Measurements from ENCODE around the gene COL4A1.

The COL4A1 gene

DNA sequence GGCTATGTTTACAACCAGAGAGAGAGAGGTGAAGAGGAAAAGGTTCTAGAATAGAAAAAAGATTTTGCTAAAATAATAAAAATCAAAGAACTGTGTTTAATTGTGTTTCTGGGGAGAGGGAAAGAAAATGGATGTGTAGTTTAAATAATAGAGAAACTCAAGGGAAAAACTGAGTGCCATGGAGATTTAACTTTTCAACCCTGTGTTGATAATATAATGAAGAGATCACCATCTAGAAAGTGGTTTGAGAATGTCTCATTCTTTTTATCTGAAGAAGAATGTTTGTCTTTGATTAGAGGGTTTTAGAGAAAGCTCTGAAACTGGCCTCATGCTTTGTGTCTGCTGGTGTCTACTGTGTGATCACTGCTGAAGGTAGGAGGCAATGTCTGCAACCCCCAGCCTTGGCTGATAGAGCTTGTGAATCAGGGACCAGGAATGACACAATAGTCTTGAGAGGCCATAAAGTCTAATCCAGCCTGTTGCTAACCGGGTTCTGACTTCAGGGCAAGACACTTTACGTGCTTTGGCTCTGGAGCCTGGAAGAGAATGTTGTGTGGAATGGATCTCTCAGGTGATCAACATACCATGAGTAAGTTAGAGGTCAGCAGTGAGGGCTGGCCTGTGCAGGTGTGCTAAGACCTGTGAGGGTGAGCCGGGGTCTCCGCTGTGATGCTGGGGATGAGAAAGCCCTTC, 5.5 kb upstream of the COL4A1 start:
- H3K4me3 ChIP-seq (ENCODE audit: low read length): no peak overlapping the region
- no peak for TF ChIP-seq ZNF274 (IDR thresholded peaks at IDR 0.05; ENCODE audit: low read depth, low read length)

DNA sequence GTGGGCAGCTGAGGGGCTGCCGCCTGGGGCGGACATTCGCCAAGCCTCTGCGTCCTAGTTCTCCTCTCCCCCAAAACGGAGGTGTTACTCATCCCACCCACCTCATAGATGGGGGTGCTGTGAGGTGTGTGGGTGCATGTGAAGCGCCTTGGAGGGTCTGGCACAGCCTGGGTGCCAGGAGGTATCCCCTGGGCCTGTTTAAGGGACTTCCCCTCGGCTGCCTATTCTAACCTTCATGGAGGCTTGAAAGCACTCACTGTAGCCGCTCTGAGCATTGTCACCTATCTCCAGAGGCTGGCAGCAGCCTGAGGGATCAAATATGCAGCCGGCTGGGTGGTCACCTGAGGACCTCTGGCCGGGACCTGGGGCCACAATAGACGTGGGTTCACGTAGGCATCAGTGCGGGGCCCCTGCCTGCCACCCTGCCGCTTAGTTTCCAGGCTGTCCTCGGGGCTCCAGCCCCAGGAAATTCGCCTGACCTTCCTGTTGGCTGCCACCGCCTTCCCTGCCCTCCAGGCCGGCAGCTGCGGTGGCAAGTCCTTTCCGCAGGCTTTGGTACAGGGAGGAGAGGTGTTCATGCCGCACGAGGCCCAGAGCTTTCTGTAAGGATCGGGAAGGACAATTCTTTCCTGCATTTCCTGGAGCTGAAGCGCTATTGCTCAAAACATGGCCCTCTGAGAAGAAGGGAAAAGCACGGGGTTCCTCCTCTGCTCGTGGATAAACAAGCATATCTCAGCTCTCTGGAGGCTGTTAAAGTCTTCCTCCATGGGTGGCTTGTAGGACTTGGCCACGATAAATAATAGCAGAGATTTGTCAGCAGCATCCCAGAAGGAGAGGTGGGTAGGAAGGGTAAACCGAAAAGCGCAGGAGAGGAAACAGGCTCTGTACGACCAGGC, 4.7 kb upstream of the COL4A1 start:
- H3K4me3 ChIP-seq (ENCODE audit: low read length): no peak overlapping the region
- no peak for TF ChIP-seq ZNF274 (IDR thresholded peaks at IDR 0.05; ENCODE audit: low read depth, low read length)

DNA sequence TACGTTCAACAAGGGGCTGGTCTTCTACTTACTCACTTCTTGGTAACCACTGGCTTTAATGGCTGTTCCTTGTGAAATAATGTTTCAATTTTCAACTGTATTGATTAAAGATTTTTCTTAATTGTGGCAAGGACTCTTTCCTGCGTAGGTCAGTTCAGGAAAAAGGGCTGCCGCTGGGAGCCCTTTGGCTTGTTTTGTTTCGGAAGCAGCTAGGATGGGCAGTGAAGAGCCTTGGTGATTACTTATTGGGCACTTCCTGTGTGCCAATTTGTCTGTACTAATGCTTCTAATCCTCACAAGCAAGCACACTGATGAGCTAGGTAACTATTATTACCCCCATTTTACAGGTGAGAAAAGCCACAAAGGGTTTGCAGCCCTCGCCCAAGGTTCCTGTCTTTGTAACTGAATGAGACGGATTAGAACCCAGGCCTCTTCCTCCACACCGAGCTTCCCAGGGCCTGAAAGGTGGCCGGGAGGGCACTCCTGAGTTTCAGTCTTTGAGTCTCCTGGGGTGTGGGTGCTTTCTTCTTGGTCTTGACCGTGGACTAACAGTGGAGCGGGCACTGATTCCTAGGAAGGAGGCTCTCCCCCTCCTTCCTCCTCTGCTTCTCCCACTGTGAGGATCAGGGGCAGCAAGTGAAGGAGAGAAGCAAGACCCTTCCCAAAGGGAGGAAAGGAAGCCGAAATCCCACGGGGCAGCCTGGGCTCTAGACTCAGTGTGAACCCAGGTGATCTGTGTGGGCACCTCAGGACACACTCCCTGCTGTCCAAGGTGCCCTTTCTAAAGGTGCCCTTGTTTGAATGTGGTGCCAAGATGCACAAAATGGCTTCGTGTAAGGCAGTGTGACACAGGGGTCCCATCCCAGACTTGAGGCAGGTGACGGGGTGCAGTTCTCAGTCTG, 3.8 kb upstream of the COL4A1 start:
- no peak overlapping the region for H3K4me3 ChIP-seq (ENCODE audit: low read length)
- no peak for TF ChIP-seq ZNF274 (IDR thresholded peaks at IDR 0.05; ENCODE audit: low read depth, low read length)

DNA sequence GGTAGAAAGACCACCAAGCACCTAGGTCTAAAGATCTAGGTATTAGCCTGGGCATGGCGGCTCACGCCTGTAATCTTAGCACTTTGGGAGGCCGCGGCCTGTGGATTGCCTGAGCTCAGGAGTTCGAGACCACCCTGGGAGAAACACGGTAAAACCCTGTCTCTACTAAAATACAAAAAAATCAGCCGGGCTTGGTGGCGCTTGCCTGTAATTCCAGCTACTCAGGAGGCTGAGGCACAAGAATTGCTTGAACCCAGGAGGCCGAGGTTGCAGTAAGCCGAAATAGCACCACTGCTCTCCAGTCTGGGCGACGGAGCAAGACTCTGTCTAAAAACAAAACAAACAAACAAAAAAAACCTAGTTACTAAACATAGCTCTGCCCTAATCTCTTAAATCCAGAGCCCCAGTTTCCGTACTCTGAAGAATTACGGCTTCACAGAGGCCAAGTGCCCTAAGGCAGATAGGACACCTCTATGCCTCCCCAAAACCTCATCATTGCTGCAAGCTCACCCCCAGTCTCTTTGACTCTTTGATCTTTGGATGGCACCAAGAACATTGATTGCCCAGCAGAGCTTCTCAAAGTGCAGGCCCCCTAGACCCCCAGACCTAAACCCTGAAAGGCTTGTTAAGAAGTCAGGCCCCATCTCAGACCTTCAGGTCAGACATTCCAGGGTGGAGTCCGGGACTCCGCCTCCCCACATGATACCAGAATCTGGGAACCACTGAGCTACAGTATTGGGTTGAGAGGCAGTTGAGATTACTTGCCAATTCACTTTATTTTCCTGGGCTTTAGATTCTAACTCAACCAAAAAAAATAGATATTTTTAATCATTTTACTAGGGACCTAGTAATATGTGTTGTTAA, 2.9 kb upstream of the COL4A1 start:
- no peak overlapping the region for H3K4me3 ChIP-seq (ENCODE audit: low read length)
- TF ChIP-seq ZNF274 (IDR thresholded peaks at IDR 0.05; ENCODE audit: low read depth, low read length): no peak

DNA sequence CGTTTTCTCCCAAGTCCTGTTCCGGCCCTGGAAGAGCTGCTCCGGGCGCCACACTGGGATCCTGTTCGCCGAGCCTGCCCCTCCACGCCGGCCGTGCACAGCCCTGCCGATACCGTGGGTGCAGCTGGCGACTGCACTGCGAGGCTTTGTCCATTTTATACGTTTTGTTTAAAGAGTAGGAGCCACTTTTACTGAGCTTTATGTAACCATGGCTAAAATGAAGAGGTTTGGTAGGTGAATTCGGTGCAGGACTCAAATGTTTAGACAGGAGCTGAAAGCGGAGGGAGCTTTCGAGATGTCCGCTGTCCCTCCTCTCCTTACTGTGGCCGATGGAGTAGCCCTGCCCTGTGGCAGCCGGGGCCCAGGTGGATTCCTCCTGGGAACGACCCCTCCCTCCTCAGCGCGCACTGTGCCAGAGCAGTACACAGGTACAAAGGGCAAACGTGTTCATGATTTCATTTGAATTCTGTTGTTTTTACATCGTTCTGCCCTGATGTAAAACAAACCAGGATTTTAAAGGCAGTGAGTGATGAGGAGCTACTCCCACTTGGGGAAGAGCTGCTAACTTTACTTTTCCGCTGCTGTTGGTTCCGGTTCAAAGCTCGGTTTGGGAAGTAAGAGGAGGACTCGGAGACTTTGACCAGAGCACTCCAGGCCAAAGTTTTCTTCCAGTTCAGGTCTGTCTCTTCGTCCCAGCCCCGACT, 1.9 kb upstream of the COL4A1 start:
- no peak for TF ChIP-seq ZNF274 (IDR thresholded peaks at IDR 0.05; ENCODE audit: low read depth, low read length)
- no peak overlapping the region for H3K4me3 ChIP-seq (ENCODE audit: low read length)

DNA sequence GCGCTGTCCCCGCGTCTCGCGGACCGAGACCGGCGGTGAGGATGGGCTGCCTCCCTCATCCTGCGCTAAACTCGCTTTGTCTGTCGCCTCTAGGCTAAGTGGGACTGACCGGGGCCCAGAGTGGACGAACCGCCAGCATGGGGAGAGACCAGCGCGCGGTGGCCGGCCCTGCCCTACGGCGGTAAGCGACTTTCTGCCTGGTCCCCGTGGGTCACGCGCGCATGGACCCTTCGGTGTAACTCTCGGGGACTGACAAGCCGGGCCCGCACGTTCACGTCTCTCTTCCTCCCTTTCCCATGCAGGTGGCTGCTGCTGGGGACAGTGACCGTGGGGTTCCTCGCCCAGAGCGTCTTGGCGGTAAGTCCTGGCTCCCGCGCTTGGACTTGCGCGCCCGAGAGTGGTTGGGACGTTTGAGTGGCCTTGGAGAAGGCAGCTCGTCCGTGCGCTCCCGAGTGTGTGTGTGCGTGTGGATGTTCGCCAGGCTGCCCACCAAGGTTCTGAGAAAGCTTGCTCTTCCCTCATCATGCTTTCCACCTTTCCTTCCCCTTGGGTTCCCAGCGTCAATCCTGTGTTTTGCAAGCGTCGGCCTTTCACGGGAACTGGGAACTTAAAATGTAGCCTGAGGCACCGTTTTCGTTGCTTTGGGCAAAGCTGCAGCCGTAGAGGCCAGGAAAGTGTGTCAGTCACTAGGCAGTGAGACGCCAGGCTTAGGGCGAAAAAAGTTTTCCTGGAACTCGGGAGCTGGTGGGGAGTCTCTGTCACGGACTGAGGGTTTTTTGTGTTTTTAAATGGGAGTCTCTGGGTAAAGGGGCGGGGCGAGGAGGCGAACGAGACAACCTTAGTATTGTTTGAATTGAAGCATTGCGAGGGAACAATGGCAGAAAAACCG, 1.1 kb upstream of the COL4A1 start:
- no peak for TF ChIP-seq ZNF274 (IDR thresholded peaks at IDR 0.05; ENCODE audit: low read depth, low read length)
- H3K4me3 ChIP-seq (ENCODE audit: low read length): no peak overlapping the region; the same call in 1 of the 2 replicates

DNA sequence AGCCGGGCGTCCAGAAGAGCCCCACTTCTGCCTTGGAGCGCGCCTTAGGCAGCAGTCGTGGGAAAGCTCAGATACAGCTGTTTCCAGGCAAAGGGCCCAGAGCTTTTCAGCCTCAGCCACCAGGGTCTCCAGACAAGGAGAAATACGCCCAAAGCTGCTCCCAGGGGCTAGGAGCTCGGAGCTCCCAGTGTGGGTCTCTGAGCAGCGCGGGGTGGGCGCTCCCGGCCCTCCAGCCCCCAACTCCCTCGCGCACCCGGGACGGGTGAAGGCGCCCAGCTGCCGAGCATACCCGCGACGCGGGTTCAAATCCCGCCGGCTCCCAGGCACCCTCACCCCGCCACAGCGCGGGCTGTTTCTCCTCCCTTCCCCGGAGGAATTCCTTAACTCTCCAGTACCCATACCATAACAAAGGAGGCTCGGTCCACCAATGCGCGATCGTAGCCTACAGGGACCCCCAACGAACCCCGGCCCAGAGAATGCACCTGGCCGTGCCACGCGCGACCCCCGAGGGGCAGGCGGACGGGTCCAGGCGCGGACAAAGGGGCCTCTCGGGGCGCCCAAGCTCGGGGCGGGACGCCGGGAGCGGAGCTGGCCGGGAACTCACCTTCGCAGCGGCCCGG, 507 bp downstream of the COL4A1 start:
- no peak for TF ChIP-seq ZNF274 (IDR thresholded peaks at IDR 0.05; ENCODE audit: low read depth, low read length)
- no peak overlapping the region for H3K4me3 ChIP-seq (ENCODE audit: low read length)

DNA sequence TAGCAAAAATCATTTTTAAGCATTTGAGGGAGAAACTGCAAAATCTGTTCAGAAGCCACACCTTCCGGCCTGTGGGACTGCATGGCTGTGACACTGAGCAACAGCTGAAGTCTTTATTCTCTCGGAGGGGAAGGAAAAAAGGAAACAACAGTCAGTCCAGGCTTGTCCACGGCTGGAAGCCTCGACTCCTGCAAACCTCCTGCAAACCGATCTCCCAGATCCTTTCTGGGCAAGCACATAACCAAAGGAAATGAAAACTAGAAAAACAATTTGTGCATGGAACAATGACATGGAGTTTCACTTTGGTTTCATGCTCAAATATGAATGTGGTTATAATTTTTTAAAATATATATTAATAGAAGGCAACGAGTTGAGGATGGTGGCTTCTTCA, 1.0 kb downstream of the COL4A1 start:
- no peak overlapping the region for H3K4me3 ChIP-seq (ENCODE audit: low read length)

DNA sequence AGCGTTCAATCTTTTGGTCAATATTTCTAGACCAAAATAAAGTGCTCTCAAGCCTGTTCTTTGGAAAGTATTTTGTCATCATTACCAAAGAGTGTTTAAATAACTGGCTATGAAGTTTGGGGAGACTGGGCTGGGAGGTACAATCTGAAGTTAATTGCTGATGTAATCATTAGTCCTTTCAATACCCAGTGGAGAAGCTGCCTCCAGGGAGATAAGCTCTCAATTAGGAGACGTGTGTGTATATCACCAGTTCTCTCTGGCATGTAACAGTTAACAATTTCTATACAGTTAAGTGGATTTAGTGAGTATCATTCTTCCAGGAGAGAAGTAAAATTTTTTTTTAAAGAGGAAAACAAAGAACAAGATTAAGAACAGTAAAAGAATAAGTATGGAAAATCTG, 1.4 kb downstream of the COL4A1 start:
- TF ChIP-seq ZNF274 (IDR thresholded peaks at IDR 0.05; ENCODE audit: low read depth, low read length): no peak
- no peak overlapping the region for H3K4me3 ChIP-seq (ENCODE audit: low read length)

More for the DNA sequence above, 1.0 kb downstream of the COL4A1 start:
- TF ChIP-seq ZNF274 (IDR thresholded peaks at IDR 0.05; ENCODE audit: low read depth, low read length): no peak

DNA sequence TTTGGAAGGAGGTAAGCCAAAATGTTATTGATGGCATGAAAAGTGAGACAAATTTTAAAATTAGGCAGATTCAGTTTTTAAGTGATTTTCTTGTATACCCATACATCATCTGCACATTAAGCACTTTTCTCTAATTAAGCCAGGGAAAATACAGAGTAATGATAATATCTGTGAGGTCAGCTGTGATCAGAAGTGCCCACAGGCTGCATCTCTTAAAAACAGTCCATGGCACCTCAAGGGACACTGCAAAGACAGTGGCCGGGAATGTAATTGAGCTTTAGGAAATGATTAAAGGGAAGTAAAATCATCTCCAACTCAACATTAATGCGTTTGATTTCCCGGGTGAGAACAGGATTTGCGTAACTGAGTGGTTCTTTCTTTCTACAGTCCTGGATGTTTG, 2.0 kb downstream of the COL4A1 start:
- H3K4me3 ChIP-seq (ENCODE audit: low read length): no peak overlapping the region
- no peak for TF ChIP-seq ZNF274 (IDR thresholded peaks at IDR 0.05; ENCODE audit: low read depth, low read length)

DNA sequence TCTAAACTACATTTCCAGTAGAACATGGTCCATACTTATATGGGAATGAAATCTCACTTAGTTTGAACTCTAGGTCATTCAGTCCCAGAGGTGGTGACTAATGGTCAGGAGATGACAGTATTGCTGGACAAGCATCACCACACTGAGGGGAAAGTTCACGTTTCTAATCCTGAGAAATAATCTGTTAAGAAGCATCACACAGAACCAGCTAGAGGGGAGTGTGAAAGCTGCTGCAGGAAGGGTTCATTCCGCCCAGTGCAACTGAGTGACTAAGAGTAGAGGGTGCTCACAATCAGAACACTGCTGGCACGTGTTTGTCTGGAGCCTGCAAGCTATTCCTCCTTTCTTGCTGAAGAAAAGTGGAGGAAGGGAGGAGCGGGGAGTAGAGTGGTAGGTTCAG, 2.7 kb downstream of the COL4A1 start:
- no peak overlapping the region for H3K4me3 ChIP-seq (ENCODE audit: low read length)
- TF ChIP-seq ZNF274 (IDR thresholded peaks at IDR 0.05; ENCODE audit: low read depth, low read length): no peak
